GM18909 (cell line): Measurements from ENCODE around the gene CST9.
"Not testable (repeated sequence)": the region's sequence is repeated elsewhere in the genome, so short reads cannot be mapped to it uniquely, and the experiment has no call there.

Experiments
- ATAC-seq: cut with Tn5 transposase; IDR thresholded peaks from one replicate; pipeline ENCODE4 v1.9.1; 2021; ENCODE audit warnings: mild to moderate bottlenecking; ENCODE audit not compliant: unreplicated experiment, poor library complexity

The CST9 gene

DNA sequence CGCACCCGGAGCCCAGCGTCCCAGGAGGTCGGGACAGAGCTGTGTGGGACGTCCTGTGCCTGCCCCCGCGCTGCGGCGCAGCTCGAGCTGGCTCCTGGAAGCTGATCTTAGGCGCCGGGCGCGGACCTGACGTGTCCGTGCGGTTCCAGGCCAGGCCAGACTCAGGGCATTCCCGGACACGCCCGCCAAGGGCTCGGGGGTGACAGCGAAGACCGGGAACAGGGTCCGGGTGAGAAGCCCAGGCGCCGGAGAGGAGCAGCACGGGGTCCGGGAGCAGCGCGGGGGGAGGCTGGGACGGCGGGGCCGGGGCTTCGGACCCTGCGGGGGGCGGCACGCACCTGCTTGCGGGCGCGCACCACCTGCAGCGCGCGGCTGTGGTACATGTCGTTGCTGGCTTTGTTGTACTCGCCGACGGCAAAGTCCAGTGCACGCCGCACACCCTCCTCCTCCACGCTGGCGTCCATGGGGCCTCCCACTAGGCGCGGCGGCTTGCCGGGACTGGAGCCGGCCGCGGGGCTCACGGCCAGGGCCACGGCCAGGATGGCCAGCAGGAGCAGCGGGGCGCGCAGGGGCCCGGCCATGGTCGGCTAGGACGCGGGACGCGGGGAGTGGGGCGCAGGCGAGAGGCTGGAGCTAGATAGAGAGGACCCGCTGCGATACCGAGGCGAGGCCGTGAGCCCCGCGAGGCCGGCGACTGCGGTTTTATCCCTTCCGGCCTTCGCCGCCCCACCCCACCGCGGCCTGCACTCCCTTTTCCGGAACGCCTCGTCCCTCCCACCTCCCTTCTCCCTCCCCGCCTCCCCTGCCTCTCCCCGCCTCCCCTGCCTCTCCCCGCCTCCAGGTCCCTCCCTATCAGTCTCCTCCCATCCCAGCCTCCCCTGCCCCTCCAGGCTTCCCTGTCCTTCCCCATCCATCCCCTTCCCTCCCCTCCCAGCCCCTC is 31.8 kb upstream of the CST9 start, which contains the start of gene CST3:
TSS of gene CST3 (minus strand) at position 674 of the 940 bp plus-strand sequence. CDS start at position 581, 93 bp downstream.
- peak; percentile 52 for ATAC-seq

- no peak for ATAC-seq
Observed at GRCh38 chr20:23636908-23637281, 31.2 kb upstream of the CST9 start.

GRCh38 chr20:23636182-23636907 is 30.6 kb upstream of the CST9 start:
- no peak for ATAC-seq

DNA sequence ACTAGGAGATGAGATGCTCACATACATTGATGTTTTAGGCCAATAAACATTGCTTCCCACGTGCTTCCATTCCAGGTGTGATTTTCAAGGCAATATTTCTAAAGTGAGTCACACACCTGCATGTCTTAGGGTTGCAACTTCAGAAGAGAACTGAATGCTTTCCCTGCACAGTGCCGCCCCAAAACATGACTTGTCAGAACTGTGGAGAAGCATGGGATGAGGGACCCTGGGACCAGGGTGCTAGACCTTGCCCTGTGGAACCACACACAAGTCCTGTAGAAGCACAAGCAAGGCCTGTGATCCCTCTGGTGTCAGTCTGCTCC is 30.0 kb upstream of the CST9 start:
- ATAC-seq = not testable (repeated sequence)

DNA sequence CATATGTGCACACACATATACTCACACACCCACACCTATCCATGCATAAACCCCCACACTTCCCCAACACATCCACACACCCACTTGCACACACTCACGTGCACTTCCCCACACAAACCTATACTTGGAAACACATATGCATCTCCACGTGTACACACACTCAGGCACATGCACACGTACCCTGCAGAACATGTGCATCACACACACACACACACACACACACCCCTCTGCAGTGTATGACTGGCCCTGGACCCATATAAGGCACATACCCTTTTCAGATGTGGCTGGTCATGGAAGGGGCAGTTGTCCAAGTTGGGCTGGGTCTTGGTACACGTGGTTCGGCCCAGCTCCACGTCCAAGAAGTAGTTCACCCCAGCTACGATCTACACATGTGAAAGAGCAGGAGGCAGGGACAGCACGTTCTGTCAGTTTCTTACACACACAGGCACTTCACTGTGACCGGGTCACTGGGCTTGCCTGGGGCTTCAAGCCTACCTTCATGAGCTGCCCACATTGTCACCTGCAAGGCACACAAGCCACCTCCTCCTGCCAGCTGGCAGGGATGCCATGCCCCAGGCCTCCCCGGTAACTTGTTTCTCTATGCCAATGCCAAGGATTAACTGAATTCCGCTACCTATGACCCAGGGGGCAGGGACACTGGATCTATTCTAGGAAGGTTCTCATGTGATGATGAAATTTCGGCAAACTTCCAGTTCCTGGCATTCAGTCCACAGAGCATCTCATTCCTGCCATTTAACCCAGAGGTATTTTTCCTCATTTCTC is 29.5 kb upstream of the CST9 start:
- ATAC-seq = no peak

DNA sequence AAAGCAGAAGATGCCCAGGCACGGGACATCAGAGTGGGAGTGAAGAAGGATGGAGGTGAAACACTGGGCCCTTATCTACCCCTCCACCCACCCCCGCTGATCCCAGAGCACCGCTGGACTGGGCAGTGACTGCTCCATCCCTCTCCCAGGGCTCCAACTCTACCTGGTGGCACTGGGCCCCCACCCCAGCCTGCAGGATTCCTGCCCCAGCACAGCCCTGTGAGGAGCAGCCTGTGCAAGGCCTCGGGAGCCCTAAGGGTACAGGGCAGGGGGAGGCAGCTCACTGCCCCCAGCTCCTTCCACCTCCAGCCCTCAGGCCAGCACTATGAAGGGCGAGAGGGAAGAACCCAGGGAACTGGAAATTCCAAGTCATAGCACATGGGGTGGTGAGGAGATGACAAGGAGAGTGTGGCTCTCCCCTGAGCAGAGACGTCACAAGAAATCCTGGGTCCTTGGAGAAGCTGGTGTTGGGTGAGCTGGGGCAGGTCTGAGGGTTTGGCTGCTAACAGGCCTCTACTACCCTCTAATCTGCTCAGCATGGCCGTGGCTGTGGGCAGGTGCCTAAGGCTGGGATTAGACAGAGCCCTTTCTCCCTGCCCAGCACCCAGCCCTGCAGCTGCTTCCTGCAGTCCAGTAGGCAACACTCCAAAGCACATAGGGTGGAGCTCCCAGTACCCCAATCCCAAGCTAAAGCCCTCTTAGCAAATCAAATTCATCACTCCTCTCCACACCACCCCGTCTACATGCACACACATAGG is 28.5 kb upstream of the CST9 start:
- ATAC-seq = no peak

DNA sequence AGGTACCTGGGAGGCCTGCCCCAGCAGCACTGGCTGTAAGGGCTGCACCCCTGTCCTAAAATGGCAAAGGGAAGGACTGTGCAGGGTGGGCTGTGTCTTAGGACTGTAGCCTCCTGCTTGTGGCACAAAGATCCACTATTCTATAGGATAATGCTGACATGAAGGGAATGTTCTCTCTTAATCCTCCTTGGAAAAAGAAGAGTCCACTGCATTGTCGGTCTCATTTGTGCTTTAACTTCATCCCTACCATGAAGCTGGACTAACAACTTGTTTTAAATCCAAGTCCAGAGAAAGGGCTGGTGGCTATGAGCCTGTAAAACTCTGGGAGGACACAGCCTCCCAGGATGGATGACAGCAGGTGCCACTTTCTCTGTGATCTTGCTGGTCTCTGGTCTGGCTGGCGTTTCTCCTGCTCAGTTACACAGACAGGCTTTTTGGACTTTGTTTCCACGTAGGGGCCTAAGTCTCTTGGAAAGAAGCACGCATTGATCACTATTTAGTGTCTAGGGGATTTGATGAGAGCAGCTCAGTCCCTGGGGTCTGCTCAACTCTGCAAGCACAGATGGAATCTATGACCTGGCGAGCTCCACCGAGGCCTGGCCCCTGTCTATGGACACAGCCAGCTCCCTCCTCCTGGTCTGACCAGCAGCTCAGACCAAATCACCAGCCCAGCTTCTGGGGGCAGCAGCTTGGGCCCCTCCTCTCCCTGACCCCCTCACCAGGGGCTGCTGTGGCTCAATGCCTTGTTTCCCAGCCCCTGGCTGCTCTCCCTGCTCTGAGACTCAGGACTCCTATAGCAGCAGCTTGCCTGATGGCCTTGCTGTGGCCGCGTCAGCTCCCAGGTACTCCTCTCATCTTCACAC is 27.2 kb upstream of the CST9 start:
- ATAC-seq = no peak

DNA sequence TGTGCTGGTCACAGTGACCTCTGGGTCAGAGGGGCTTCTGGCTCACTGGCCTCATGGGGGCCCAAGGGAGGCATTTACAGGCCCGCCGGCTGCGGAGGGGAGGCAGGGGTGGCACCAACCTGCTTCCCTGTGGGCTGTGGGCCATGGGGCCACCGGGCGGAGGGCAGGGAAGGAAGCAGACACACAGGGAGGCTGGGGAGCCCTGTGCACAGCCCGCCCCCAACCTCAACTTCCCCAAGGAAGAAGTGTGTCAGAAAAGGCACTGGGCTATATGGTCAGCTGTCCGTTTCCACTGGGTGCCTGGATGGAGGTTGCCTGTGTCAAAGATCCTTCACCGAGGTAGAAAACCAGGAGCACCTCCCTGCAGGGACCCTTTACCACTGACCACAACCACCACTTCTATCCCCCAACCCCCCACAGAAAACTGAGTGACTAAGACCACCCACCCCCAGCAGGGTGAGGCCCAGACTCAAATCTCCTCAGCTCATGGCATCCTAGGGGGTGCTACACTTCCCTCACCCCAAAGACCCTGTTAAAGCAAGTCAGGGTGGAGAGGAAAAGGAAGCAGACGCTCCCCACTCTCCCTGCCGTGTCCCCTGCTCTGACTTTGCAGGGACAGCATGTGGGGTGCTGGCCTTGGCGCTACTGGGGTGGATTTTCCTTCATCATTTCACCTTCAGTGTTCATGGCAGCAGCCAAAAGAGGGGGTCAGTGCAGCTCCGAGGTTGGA is 26.4 kb upstream of the CST9 start:
- ATAC-seq = no peak

GRCh38 chr20:23631226-23631822 is 25.6 kb upstream of the CST9 start:
- no peak for ATAC-seq

GRCh38 chr20:23630392-23630849 is 24.7 kb upstream of the CST9 start:
- no peak for ATAC-seq

- no peak for ATAC-seq
Observed at GRCh38 chr20:23629542-23630391, 24.1 kb upstream of the CST9 start.

DNA sequence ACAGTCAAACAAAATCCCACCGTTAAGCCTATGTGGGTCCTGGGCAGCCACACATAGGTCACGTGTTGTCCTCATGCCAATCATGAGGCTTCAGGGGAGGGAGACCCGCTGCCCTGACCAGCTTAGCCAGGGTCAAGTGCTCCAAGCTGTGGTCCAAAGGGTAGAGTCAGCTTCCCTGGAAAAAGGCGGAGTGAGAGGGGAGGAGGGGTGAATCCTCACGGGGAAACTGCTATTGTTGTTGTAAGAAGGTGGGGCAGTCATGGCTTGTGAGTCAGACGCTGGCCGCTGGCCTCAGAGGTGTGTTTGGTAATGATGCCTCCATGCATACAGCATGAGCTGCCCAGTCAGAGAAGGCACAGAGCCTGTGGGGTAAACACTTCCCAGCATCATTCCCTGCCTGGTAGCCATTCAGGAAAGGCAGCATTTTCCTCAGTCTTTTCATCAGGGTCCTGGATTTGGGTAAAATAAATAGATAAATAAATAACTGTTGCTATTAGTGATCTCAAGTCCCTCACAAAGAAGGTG is 23.4 kb upstream of the CST9 start:
- ATAC-seq = no peak

DNA sequence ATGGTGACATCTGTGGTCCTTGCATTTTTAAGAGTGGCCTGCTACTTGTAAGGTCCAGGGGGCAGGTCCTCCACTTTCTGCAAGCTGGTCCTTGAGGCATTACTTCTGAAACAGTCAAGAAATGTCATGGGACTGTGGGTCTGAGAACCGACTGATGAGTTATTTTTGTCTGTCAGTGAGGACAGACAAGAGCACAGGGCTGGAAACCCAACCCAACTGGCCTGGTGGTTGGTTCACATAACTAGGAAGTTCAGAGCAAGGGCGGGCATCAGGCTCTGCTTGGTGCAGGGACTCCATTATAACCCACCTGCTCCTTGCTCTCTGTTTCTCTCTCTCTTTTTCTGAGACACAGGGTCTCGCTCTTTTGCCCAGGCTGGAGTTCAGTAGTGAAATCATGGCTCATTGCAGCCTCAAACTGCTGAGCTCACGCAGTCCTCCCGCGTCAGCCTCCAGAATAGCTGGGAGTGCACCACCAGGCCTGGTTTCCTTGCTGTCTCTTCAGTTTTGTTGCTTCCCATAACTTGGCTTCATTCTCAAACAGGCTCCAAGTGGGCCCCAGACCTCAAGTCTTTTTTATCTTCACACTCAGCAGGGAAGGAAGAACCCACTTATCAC is 22.8 kb upstream of the CST9 start:
- ATAC-seq = no peak

DNA sequence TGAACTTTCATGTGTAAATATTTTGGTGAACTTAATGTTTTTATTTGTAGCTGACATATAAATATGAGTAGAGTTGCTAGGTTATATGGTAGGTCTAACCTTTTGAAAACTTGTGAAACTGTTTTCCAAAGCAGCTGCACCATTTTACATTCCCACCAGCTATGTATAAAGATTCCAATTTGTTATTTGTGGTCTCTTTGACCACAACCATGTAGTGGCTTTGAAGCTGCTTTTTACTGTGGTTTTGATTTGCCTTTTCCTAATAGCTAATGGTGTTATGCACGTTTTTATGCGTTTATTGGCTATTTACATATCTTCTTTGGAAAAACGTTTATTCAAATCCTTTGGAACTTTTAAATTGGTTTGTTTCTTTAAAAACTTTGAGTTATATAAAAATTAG is 21.8 kb upstream of the CST9 start:
- ATAC-seq = no peak

- no peak for ATAC-seq
Observed at GRCh38 chr20:23626040-23626620, 20.4 kb upstream of the CST9 start.
